Mesenchymal stem cell (in vitro differentiated cells and primary cell): ENCODE results near the gene LDB2.

Experiments
- DNase-seq: peaks from one replicate; pipeline ENCODE4 v3.0.0-alpha.2; 2013
- H2AFZ ChIP-seq: one replicate; pipeline ENCODE4 v1.6.1; 2013; ENCODE audit warnings: low read depth, mild to moderate bottlenecking, control low read depth, inconsistent platforms, low read length, moderate library complexity
- H2AK5ac ChIP-seq: 2 replicates; pipeline ENCODE4 v1.6.1; 2013; ENCODE audit warnings: low read length, moderate library complexity, mild to moderate bottlenecking, inconsistent platforms; ENCODE audit not compliant: severe bottlenecking
- H2BK120ac ChIP-seq: one replicate; pipeline ENCODE4 v1.6.1; 2013; ENCODE audit warnings: low read depth, mild to moderate bottlenecking, inconsistent platforms, low read length, moderate library complexity
- H2BK12ac ChIP-seq, 2 experiments: one replicate each; pipeline ENCODE4 v1.6.1; 2013; ENCODE audit warnings: inconsistent platforms in 2 of 2, low read length in 2 of 2, mild to moderate bottlenecking in 2 of 2, moderate library complexity in 2 of 2, control low read depth in 1 of 2
- H2BK15ac ChIP-seq: one replicate; pipeline ENCODE4 v1.6.1; 2013; ENCODE audit warnings: mild to moderate bottlenecking, low read depth, inconsistent platforms; ENCODE audit not compliant: poor library complexity, severe bottlenecking
- H2BK5ac ChIP-seq: 2 replicates; pipeline ENCODE4 v1.6.1; 2013; ENCODE audit warnings: low read depth, mild to moderate bottlenecking, low read length, control low read depth, inconsistent platforms; ENCODE audit not compliant: poor library complexity, severe bottlenecking
- H3K14ac ChIP-seq, 2 experiments: one replicate each; pipeline ENCODE4 v1.6.1; 2013; ENCODE audit warnings: inconsistent platforms in 2 of 2, low read length in 2 of 2, control low read depth in 1 of 2, mild to moderate bottlenecking in 1 of 2, moderate library complexity in 1 of 2
- H3K18ac ChIP-seq, 2 experiments: one replicate each; pipeline ENCODE4 v1.6.1; 2013; ENCODE audit warnings: inconsistent platforms in 2 of 2, low read length in 2 of 2, control low read depth in 1 of 2, low read depth in 1 of 2, mild to moderate bottlenecking in 1 of 2
- H3K23ac ChIP-seq, 2 experiments: one replicate each; pipeline ENCODE4 v1.6.1; 2013; ENCODE audit warnings: inconsistent platforms in 2 of 2, low read length in 2 of 2, mild to moderate bottlenecking in 2 of 2, moderate library complexity in 2 of 2, control low read depth in 1 of 2
- H3K27ac ChIP-seq: 2 replicates; pipeline ENCODE4 v1.5.1; 2013; ENCODE audit warnings: mild to moderate bottlenecking, moderate library complexity, low read length, control low read depth, inconsistent platforms; ENCODE audit not compliant: poor library complexity, severe bottlenecking
- H3K27me3 ChIP-seq, 2 experiments: 2 replicates each; pipeline versions ENCODE4 v1.6.1 to v1.7.0; 2013; ENCODE audit warnings: low read length in 2 of 2, mild to moderate bottlenecking in 2 of 2, moderate library complexity in 2 of 2, control low read depth in 1 of 2, inconsistent platforms in 1 of 2; ENCODE audit not compliant: control insufficient read depth in 1 of 2, insufficient read depth in 1 of 2
- H3K36me3 ChIP-seq, 2 experiments: 2 replicates each; pipeline versions ENCODE4 v1.6.1 to v1.7.0; 2013; ENCODE audit warnings: low read length in 2 of 2, control low read depth in 1 of 2, inconsistent platforms in 1 of 2, low read depth in 1 of 2, mild to moderate bottlenecking in 1 of 2; ENCODE audit not compliant: insufficient read depth in 2 of 2, control insufficient read depth in 1 of 2
- H3K4ac ChIP-seq, 2 experiments: one replicate each; pipeline ENCODE4 v1.6.1; 2013; ENCODE audit warnings: inconsistent platforms in 2 of 2, low read length in 2 of 2, mild to moderate bottlenecking in 2 of 2, moderate library complexity in 2 of 2, control low read depth in 1 of 2, low read depth in 1 of 2
- H3K4me1 ChIP-seq: 2 replicates; pipeline ENCODE4 v1.6.1; 2013; ENCODE audit warnings: low read depth, low read length, control low read depth; ENCODE audit not compliant: control insufficient read depth, insufficient read depth
- H3K4me2 ChIP-seq: 2 replicates; pipeline ENCODE4 v1.6.1; 2013; ENCODE audit warnings: low read length, mild to moderate bottlenecking, inconsistent platforms; ENCODE audit not compliant: poor library complexity, severe bottlenecking
- H3K4me3 ChIP-seq, 2 experiments: 2 replicates each; pipeline versions ENCODE4 v1.5.1 to v1.7.0; 2013; ENCODE audit warnings: low read length in 2 of 2, mild to moderate bottlenecking in 2 of 2, control low read depth in 1 of 2, low read depth in 1 of 2; ENCODE audit not compliant: insufficient read depth in 1 of 2
- H3K79me1 ChIP-seq: replicated peaks from 2 replicates; pipeline ENCODE4 v1.6.1; 2013; ENCODE audit warnings: mild to moderate bottlenecking, control low read depth, low read length, inconsistent platforms; ENCODE audit not compliant: poor library complexity, severe bottlenecking
- H3K9ac ChIP-seq: 2 replicates; pipeline ENCODE4 v1.7.0; 2013; ENCODE audit warnings: mild to moderate bottlenecking, low read length, moderate library complexity
- H3K9me3 ChIP-seq: 2 replicates; pipeline ENCODE4 v1.7.0; 2013; ENCODE audit warnings: mild to moderate bottlenecking, low read length; ENCODE audit not compliant: control insufficient read depth
- H4K8ac ChIP-seq: one replicate; pipeline ENCODE4 v1.6.1; 2013; ENCODE audit warnings: inconsistent platforms, mild to moderate bottlenecking, low read length, moderate library complexity
- H4K91ac ChIP-seq: one replicate; pipeline ENCODE4 v1.6.1; 2013; ENCODE audit warnings: mild to moderate bottlenecking, low read length, inconsistent platforms
- whole genome bisulfite sequencing: methylation state at CpG from one replicate; pipeline ENCODE4 v1.1.7; 2013; ENCODE audit warnings: mixed read lengths; 5-methylcytosine and 5-hydroxymethylcytosine counted together

The LDB2 gene

GRCh38 chr4:16908377-16909021 is 10.1 kb upstream of the LDB2 start:
- no peak overlapping the region for H2BK15ac ChIP-seq
- no peak overlapping the region for H3K27ac ChIP-seq
- no peak overlapping the region for H3K4me2 ChIP-seq
- H3K27me3 ChIP-seq: no peaks in the 10 kb centered on the region
- 75% methylated on average over 6 of the region's 6 CpGs for WGBS
- no peaks in the 10 kb centered on the region for H3K36me3 ChIP-seq
- no peak overlapping the region for H4K91ac ChIP-seq
- DNase-seq: no peak
- no peaks in the 10 kb centered on the region for H3K79me1 ChIP-seq
- H3K9ac ChIP-seq: no peak overlapping the region
- H4K8ac ChIP-seq: no peak overlapping the region
- no peaks in the 10 kb centered on the region for H3K4me1 ChIP-seq
- H3K9me3 ChIP-seq: no peaks in the 10 kb centered on the region
- H2AK5ac ChIP-seq: no peak overlapping the region
- no peak overlapping the region for H2AFZ ChIP-seq
- H2BK12ac ChIP-seq: no peak overlapping the region
- no peak overlapping the region for H3K23ac ChIP-seq
- H3K4ac ChIP-seq: peak overlapping the region in 1 of 2 experiments; percentile 13
- H2BK5ac ChIP-seq: no peak overlapping the region
- H3K18ac ChIP-seq: no peak overlapping the region
- H3K4me3 ChIP-seq: no peak overlapping the region
- H3K14ac ChIP-seq: no peak overlapping the region
- no peak overlapping the region for H2BK120ac ChIP-seq

- Histone ChIP-seq H2BK12ac (no peak overlapping the region), H4K8ac (no peak overlapping the region), H3K27me3 (peaks cover 0 to 3% of the 10 kb centered on the region in 2 experiments), H3K4me2 (no peak overlapping the region), H3K9me3 (no peaks in the 10 kb centered on the region), H2BK5ac (no peak overlapping the region), H3K4me1 (peaks cover 1% of the 10 kb centered on the region), H3K36me3 (no peaks in the 10 kb centered on the region), H2BK15ac (no peak overlapping the region), H3K14ac (no peak overlapping the region), H3K27ac (no peak overlapping the region), H4K91ac (no peak overlapping the region), H3K79me1 (no peaks in the 10 kb centered on the region), H3K18ac (peak overlapping the region in 1 of 2 experiments; percentile 75), H3K4me3 (no peak overlapping the region), H3K4ac (no peak overlapping the region), H2AK5ac (no peak overlapping the region), H3K23ac (no peak overlapping the region), H3K9ac (no peak overlapping the region), H2AFZ (no peak overlapping the region), H2BK120ac (no peak overlapping the region)
- no peak for DNase-seq
- WGBS: 17% methylated on average over 2 of the region's 2 CpGs
Measured at GRCh38 chr4:16900325-16900724, 1.9 kb upstream of the LDB2 start.

GRCh38 chr4:16896881-16897750 is 1.3 kb downstream of the LDB2 start:
- H3K9me3 ChIP-seq: no peaks in the 10 kb centered on the region
- WGBS: 9% methylated on average over 4 of the region's 7 CpGs

GRCh38 chr4:16894406-16894805 is 4.0 kb downstream of the LDB2 start:
- no peak overlapping the region for H3K18ac ChIP-seq
- peak overlapping the region in 1 of 2 experiments; percentile 93 for H3K4me3 ChIP-seq
- no peak overlapping the region for H3K4ac ChIP-seq
- no peak overlapping the region for H3K4me2 ChIP-seq
- peaks cover 1% of the 10 kb centered on the region for H3K4me1 ChIP-seq
- no peak overlapping the region for H2BK5ac ChIP-seq
- no peak overlapping the region for H4K91ac ChIP-seq
- H2AK5ac ChIP-seq: no peak overlapping the region
- H3K9ac ChIP-seq: peak overlapping the region; percentile 92
- no peak overlapping the region for H3K23ac ChIP-seq
- H3K36me3 ChIP-seq: no peaks in the 10 kb centered on the region
- no peaks in the 10 kb centered on the region for H3K79me1 ChIP-seq
- 80% methylated on average over 1 of the region's 1 CpG for WGBS
- H2BK15ac ChIP-seq: no peak overlapping the region
- no peak overlapping the region for H2BK120ac ChIP-seq
- H2AFZ ChIP-seq: no peak overlapping the region
- no peak overlapping the region for H3K14ac ChIP-seq
- H4K8ac ChIP-seq: no peak overlapping the region
- no peaks in the 10 kb centered on the region for H3K9me3 ChIP-seq
- DNase-seq: peak; percentile 51
- peaks cover 0 to 3% of the 10 kb centered on the region in 2 experiments for H3K27me3 ChIP-seq
- no peak overlapping the region for H2BK12ac ChIP-seq
- H3K27ac ChIP-seq: no peak overlapping the region

More at GRCh38 chr4:16896881-16897750, 1.3 kb downstream of the LDB2 start:
- H3K4me2 ChIP-seq: no peak overlapping the region
- no peak overlapping the region for H3K27ac ChIP-seq
- H2BK5ac ChIP-seq: no peak overlapping the region
- H3K23ac ChIP-seq: no peak overlapping the region
- H3K4ac ChIP-seq: peak overlapping the region in 1 of 2 experiments; percentile 75
- H2AK5ac ChIP-seq: no peak overlapping the region
- H3K27me3 ChIP-seq: peaks cover 0 to 3% of the 10 kb centered on the region in 2 experiments
- H4K8ac ChIP-seq: no peak overlapping the region
- peak overlapping the region in 1 of 2 experiments; percentile 91 for H3K18ac ChIP-seq
- H3K79me1 ChIP-seq: no peaks in the 10 kb centered on the region
- H2BK12ac ChIP-seq: no peak overlapping the region
- H2BK120ac ChIP-seq: no peak overlapping the region
- H2AFZ ChIP-seq: no peak overlapping the region
- no peaks in the 10 kb centered on the region for H3K36me3 ChIP-seq
- peak; percentile 84 for DNase-seq
- H4K91ac ChIP-seq: no peak overlapping the region
- H3K9ac ChIP-seq: peak overlapping the region; percentile 92
- peak overlapping the region in 1 of 2 experiments; percentile 93 for H3K4me3 ChIP-seq
- peaks cover 1% of the 10 kb centered on the region for H3K4me1 ChIP-seq
- no peak overlapping the region for H2BK15ac ChIP-seq
- H3K14ac ChIP-seq: peak overlapping the region in 1 of 2 experiments; percentile 60
